SU-DHL-6 (cell line): ENCODE data around the gene TTC19.

ENCODE experiments used
- H2AFZ ChIP-seq: fragments of 200-600 bp; sonication (generic); 2 replicates; pipeline ENCODE4 v1.6.1; 2014; ENCODE audit warnings: low read depth, mild to moderate bottlenecking, moderate library complexity, mixed read lengths, antibody characterized with exemption, low read length; ENCODE audit not compliant: severe bottlenecking
- H3F3A ChIP-seq: fragments of 200-600 bp; shearing (Covaris generic); 2 replicates; pipeline ENCODE4 v1.6.0; 2016; ENCODE audit warnings: antibody characterized with exemption, mild to moderate bottlenecking; ENCODE audit not compliant: insufficient read depth
- H3K27ac ChIP-seq: fragments of 200-600 bp; sonication (generic); 2 replicates; pipeline ENCODE4 v1.5.1; 2016; ENCODE audit warnings: low read depth, mild to moderate bottlenecking, low read length, moderate library complexity, mixed read lengths
- H3K27me3 ChIP-seq: fragments of 200-600 bp; sonication (generic), shearing (Covaris generic); 2 replicates; pipeline ENCODE4 v1.6.0; 2014; ENCODE audit warnings: mild to moderate bottlenecking, low read length
- H3K36me3 ChIP-seq: fragments of 200-600 bp; sonication (generic); 2 replicates; pipeline ENCODE4 v1.6.1; 2014; ENCODE audit warnings: mild to moderate bottlenecking, low read length, mixed read lengths
- H3K4me2 ChIP-seq: fragments of 300-600, 200-600 bp; shearing (Covaris generic), sonication (generic); 2 replicates; pipeline ENCODE4 v1.6.0; 2014; ENCODE audit warnings: low read length, low read depth, mild to moderate bottlenecking; ENCODE audit not compliant: poor library complexity, severe bottlenecking
- H3K4me3 ChIP-seq: fragments of 200-600 bp; sonication (generic); 2 replicates; pipeline ENCODE4 v1.5.1; 2014; ENCODE audit warnings: antibody characterized with exemption, low read length, mild to moderate bottlenecking, mixed read lengths; ENCODE audit not compliant: insufficient read depth, poor library complexity, severe bottlenecking
- H3K79me2 ChIP-seq: fragments of 200-600 bp; sonication (generic); 2 replicates; pipeline ENCODE4 v1.6.1; 2014; ENCODE audit warnings: mild to moderate bottlenecking, low read length, moderate library complexity; ENCODE audit not compliant: insufficient read depth
- H3K9ac ChIP-seq: fragments of 200-600 bp; sonication (generic); 2 replicates; pipeline ENCODE4 v1.7.0; 2014; ENCODE audit warnings: mild to moderate bottlenecking, low read length
- H3K9me2 ChIP-seq: fragments of 200-600 bp; sonication (generic); replicated peaks from 2 replicates; pipeline ENCODE4 v1.6.1; 2014; ENCODE audit warnings: low read length; ENCODE audit not compliant: insufficient read depth
- H3K9me3 ChIP-seq: fragments of 200-600 bp; sonication (generic); 2 replicates; pipeline ENCODE4 v1.6.1; 2014; ENCODE audit warnings: low read length, mixed read lengths; ENCODE audit not compliant: insufficient read depth
- H4K20me1 ChIP-seq: fragments of 200-600 bp; sonication (generic); 2 replicates; pipeline ENCODE4 v1.6.1; 2014; ENCODE audit warnings: low read depth, mild to moderate bottlenecking, antibody characterized with exemption, low read length, moderate library complexity, mixed read lengths
- CTCF ChIP-seq: fragments of 200-600 bp; sonication (generic); IDR thresholded peaks from one replicate; pipeline ENCODE4 v1.5.1; 2017; ENCODE audit warnings: antibody characterized with exemption, mild to moderate bottlenecking, low read length, moderate library complexity; ENCODE audit not compliant: insufficient read depth, poor library complexity, severe bottlenecking
- EZH2phosphoT487 ChIP-seq: fragments of 200-600 bp; sonication (generic), shearing (Covaris generic); conservative IDR thresholded peaks from 2 replicates; pipeline ENCODE4 v1.6.1; 2018; ENCODE audit warnings: mild to moderate bottlenecking, antibody characterized with exemption, low read length, moderate library complexity, mixed read lengths

TTC19 gene

GRCh38 chr17:16068323-16068722 lies 68.7 kb downstream of the TTC19 start:
- H3K79me2 ChIP-seq, result no peaks in the 10 kb centered on the region
- no peaks in the 10 kb centered on the region for H3F3A ChIP-seq
- no peak for TF ChIP-seq CTCF
- TF ChIP-seq EZH2phosphoT487, result no peak
- no peak overlapping the region for H3K27ac ChIP-seq
- no peaks in the 10 kb centered on the region for H3K9me3 ChIP-seq
- H3K4me2 ChIP-seq, result no peak overlapping the region
- H2AFZ ChIP-seq, result no peak overlapping the region
- H3K4me3 ChIP-seq, result no peak overlapping the region
- H4K20me1 ChIP-seq, result no peaks in the 10 kb centered on the region
- no peaks in the 10 kb centered on the region for H3K27me3 ChIP-seq
- H3K9me2 ChIP-seq, result no peaks in the 10 kb centered on the region
- H3K36me3 ChIP-seq, result peaks cover 15% of the 10 kb centered on the region; the same call in 1 of the 2 replicates
- no peak overlapping the region for H3K9ac ChIP-seq

- TF ChIP-seq CTCF (no peak), EZH2phosphoT487 (no peak)
- H3K9me3 ChIP-seq, result no peaks in the 10 kb centered on the region
- no peaks in the 10 kb centered on the region for H3F3A ChIP-seq
- no peaks in the 10 kb centered on the region for H3K9me2 ChIP-seq
- H2AFZ ChIP-seq, result no peak overlapping the region
- H3K27ac ChIP-seq, result no peak overlapping the region
- no peak overlapping the region for H3K9ac ChIP-seq
- H3K79me2 ChIP-seq, result no peaks in the 10 kb centered on the region
- H4K20me1 ChIP-seq, result no peaks in the 10 kb centered on the region
- no peak overlapping the region for H3K4me3 ChIP-seq
- peaks cover 12% of the 10 kb centered on the region; the same call in 1 of the 2 replicates for H3K36me3 ChIP-seq
- H3K4me2 ChIP-seq, result no peak overlapping the region
- no peaks in the 10 kb centered on the region for H3K27me3 ChIP-seq
Measured at GRCh38 chr17:16072031-16072430, 72.4 kb downstream of the TTC19 start.

- H4K20me1 ChIP-seq, result no peaks in the 10 kb centered on the region
- H3K36me3 ChIP-seq, result peaks cover 13% of the 10 kb centered on the region
- no peaks in the 10 kb centered on the region for H3K79me2 ChIP-seq
- H3K9me2 ChIP-seq, result no peaks in the 10 kb centered on the region
- H3K4me2 ChIP-seq, result no peak overlapping the region
- no peaks in the 10 kb centered on the region for H3K27me3 ChIP-seq
- H3F3A ChIP-seq, result no peaks in the 10 kb centered on the region
- H3K4me3 ChIP-seq, result no peak overlapping the region
- H2AFZ ChIP-seq, result no peak overlapping the region
- no peak overlapping the region for H3K9ac ChIP-seq
- H3K27ac ChIP-seq, result no peak overlapping the region
- no peaks in the 10 kb centered on the region for H3K9me3 ChIP-seq
- no peak for TF ChIP-seq EZH2phosphoT487
- no peak for TF ChIP-seq CTCF
Measured at GRCh38 chr17:16073845-16074244, 74.2 kb downstream of the TTC19 start.

- Histone ChIP-seq H4K20me1 (no peaks in the 10 kb centered on the region), H3K27ac (no peak overlapping the region), H3K9ac (no peak overlapping the region), H3K9me3 (no peaks in the 10 kb centered on the region), H3K4me2 (no peak overlapping the region), H3K79me2 (no peaks in the 10 kb centered on the region), H3F3A (no peaks in the 10 kb centered on the region), H2AFZ (no peak overlapping the region), H3K9me2 (no peaks in the 10 kb centered on the region), H3K4me3 (no peak overlapping the region), H3K36me3 (peaks cover 15% of the 10 kb centered on the region), H3K27me3 (no peaks in the 10 kb centered on the region)
- TF ChIP-seq CTCF (no peak), EZH2phosphoT487 (no peak)
Measured at GRCh38 chr17:16074423-16074822, 74.8 kb downstream of the TTC19 start.
